GM10847 (cell line): ENCODE measurements around the gene COQ8A.

Experiments
- POLR2A ChIP-seq: IDR thresholded peaks from 2 replicates; pipeline ENCODE4 v1.6.1; 2011; ENCODE audit not compliant: insufficient read length; ENCODE audit errors: extremely low read depth

COQ8A gene

DNA sequence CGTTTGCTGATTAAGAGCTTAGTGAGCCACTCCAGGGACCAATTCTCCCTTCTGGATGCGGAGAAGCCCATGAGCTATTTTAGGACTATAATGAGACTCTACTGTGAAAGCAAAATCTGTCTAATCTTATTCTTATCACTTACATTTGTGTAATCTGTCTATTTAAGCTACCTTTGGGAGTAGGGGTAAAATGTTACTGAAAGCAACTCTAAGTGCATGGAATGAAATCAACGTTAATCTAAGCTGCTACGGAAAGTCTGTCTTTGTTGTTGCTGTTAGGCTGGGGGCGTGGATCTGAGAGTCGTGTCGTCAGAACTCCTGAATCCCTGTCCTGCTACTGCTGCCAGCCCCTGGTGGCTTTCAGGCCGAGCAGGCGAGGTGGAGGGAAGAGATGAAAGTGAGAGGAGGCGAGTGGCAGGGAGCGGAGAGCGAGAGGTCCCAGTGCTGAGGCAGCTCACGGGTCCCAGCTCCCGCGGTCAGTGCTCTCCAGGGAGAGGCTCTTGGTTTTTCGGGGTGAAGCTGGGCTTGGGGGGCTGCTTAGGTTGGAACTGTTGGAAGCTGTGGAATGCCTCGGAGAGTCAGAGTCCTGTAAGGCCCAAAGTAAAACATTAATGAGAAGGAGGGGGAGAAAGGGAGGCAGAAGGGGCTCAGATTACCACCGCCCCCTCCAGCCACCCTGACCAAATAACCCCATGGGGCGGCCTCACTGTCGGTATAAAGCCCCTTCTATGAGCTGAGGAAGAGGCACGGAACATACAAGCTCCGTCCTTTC is 53.9 kb downstream of the COQ8A start:
- no peak for TF ChIP-seq POLR2A

GRCh38 chr1:226994586-226995364 is 54.7 kb downstream of the COQ8A start:
- no peak for TF ChIP-seq POLR2A

- TF ChIP-seq POLR2A, result no peak
These were observed 55.6 kb downstream of the COQ8A start for GRCh38 chr1:226995365-226996332.

GRCh38 chr1:227002531-227003049 is 62.5 kb downstream of the COQ8A start:
- TF ChIP-seq POLR2A, result no peak

GRCh38 chr1:227003165-227003564 is 63.1 kb downstream of the COQ8A start:
- no peak for TF ChIP-seq POLR2A

DNA sequence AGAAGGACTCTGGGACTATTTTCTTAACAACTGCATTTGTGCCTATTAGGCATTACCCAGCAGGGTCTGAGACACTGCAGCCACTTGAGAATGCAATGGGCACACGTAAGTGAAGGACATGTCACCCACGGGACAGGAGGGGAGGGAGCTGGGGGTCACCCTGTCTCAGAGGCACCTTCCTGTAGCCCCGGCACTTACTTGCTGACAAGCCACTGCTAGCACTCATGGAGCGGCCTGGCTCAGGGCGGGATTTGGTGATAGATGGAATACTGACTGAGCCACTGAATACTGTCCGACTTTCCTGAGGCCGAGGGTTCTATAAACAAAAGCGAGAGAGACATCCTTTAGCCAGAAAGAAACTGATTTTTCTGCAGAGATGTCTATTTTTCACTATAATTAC is 64.7 kb downstream of the COQ8A start:
- TF ChIP-seq POLR2A, result no peak

DNA sequence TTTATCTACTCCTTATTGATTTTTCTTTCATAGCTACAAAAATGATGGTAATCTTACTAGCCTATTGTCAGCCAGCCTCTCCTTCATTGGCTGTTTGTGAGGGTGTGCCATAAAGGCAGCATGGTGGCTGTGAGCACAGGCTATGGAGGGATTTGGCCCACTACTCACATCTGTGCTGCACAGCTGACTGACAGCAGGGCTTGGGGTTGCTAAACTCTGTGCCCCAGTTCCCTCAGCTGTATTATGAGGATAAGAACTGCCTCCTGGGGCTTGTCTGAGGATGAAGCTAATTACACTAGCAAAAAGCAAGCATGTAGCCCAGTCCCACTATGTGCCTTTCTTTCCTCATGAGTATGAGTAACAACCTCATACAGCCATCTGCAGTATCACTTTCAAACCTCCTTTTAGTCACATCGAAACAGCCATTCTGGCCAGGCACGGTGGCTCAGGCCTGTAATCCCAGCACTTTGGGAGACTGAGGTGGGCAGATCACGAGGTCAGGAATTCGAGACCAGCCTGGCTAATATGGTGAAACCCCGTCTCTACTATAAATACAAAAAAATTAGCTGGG is 66.2 kb downstream of the COQ8A start:
- no peak for TF ChIP-seq POLR2A

DNA sequence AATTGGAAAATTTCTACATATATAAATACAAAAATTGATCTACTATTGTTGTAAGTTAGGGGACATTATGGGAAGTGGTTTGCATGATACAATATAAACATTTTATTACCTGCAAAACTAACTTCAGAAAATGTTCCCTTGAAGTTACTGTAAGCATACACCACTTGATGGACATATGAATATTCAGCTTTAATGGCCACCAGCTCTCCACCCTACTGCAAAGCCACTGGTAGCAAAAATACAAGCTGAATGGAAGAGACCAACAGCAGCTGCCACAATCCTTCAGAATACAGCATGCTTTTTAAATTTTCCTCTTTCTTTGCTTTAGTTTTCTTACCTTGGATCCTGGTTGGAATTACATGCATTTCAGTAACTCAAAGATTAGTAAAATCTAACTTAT is 69.8 kb downstream of the COQ8A start:
- no peak for TF ChIP-seq POLR2A

GRCh38 chr1:227010645-227011044 is 70.6 kb downstream of the COQ8A start:
- TF ChIP-seq POLR2A, result no peak

DNA sequence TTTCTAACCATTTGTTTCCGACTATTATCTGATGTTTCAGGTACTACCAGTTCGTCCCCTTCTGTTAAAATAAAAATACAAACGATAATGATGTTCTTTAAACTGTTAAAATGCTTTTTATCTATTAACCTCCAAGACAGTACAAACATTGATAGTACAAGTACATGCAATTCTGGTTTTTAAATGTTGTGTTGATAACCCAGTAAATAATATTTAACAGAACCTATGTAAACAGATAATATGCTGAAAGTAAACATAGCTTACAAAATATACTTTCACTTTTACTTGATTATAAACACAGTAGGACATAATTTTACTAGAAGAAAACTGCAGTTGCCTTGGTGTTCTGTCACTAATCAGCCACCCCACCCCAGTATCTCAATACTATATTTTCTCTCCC is 76.9 kb downstream of the COQ8A start:
- TF ChIP-seq POLR2A, result no peak

DNA sequence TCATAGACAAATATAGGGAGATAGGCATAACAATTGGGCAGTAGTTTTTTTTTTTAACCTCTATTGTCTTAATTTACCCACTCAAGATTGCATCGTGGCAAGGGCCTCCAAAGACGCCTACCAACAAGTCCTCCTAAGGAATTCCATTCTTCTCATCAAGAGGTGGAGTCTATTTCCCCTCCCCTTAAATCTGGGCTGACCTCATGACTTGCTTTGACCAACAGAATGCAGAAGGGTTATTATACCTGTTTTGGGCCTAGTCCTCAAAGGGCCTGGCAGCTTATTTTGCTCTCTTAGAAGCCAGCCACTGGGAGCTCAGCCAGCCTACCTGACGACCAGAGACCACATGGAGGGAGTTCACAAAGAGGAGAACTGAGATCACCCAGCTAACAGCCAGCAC is 92.3 kb downstream of the COQ8A start:
- TF ChIP-seq POLR2A, result no peak

DNA sequence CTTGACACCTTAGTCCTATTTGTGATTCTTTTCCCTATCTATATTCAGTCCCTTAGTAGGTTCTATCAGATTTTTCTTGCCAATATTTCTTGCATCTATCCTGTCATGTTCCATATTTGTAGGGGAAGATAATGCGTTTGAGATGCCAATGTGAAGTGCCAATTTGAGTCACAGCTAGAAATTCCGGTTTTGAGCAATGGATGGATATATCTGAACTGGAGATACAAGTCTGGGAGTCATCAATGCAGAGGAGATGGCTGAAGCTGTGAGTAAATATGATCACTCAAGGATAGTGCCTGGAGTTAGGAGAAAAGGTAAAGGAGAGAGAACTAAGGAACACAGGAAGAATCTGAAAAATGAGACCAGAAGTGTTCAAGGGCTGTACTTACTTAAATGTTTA is 93.8 kb downstream of the COQ8A start:
- no peak for TF ChIP-seq POLR2A

DNA sequence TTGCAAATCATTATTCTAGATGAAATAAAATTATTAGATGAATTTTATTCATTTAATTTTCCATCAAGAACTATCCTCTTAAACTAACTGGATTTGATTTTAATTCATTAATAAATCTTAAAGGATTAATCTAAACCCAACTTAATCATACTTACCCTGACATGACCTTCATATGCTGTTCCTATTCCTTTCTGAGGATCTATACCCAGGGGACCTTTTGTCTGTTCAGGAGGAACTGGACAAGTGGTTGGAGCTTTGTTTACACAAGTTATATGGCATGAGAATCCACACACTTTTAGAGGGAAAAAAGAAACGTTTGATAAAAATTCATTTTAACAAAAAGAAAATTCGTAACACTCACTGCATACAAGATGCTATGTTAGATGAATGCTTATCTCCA is 95.2 kb downstream of the COQ8A start:
- TF ChIP-seq POLR2A, result no peak

DNA sequence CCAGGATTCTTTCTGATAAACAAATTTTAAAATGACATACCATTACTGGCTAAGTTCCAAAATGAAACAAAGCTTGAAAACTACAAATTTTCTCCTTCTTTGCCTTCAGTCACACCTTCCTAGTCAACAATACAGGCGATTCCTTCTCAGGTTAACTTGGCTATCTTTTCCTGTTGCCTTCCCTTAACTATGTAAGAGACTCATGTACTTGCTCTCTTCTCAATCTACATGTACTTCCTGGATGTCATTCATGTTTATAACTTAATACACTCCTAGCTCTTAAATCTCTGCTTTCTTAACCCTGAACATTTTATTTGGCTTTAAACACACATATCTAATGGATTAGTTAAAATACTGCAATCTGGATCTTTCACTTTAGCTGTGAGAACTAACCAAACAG is 97.0 kb downstream of the COQ8A start:
- no peak for TF ChIP-seq POLR2A
